ENCODE results near the gene AIF1L. TPM values are rescaled to one million over a fixed set of nuclear protein-coding genes. Genes with fewer than 3 reads are reported as not detected.

Gene AIF1L
- total and polyA plus RNA-seq, 5 donors from 2014 or later: 0.12 TPM; not detected in 4

DNA sequence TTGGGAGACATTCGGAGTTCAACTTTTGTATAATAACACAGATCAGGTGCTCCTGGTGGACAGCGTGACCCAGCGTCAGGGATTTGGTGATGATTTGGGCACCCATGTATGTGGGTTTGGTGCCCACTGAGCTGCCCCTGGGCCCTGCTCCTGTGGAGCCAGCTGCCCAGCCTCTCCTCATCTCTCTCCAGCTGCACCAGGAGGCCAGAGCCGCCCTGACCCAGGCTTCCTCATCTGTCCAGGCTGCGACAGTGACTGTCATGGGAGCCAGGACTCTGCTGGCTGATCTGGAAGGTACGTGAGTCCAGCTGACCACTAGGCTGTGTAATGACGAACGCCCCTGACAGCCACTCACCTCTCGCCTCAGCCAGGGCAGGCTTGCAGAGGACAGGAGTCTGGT lies 14.5 kb upstream of the AIF1L start:
- DNase-seq (no peak), ATAC-seq (ENCODE audit: low read depth in 2 of 2) (no peak)
- H3K4me3 ChIP-seq (ENCODE audit: low read depth, low read length): no peak overlapping the region
- Mint-ChIP-seq H3K27ac (no peak overlapping the region), H3K9me3 (no peaks in the 10 kb centered on the region), H3K27me3 (peaks cover 5% of the 10 kb centered on the region), H3K4me1 (no peaks in the 10 kb centered on the region), H3K4me3 (no peak overlapping the region), H3K36me3 (no peaks in the 10 kb centered on the region)
- no peaks in the 10 kb centered on the region for H3K4me1 ChIP-seq (ENCODE audit: control insufficient read depth, insufficient read depth, low read length, poor library complexity, severe bottlenecking)
- H3K27ac ChIP-seq (ENCODE audit: insufficient read depth, low read length, poor library complexity, severe bottlenecking): no peak overlapping the region
- H3K27me3 ChIP-seq (ENCODE audit: control insufficient read depth, insufficient read depth, low read length): no peaks in the 10 kb centered on the region
- H3K36me3 ChIP-seq (ENCODE audit: control insufficient read depth, insufficient read depth, low read length): no peaks in the 10 kb centered on the region
- no peaks in the 10 kb centered on the region for H3K9me3 ChIP-seq (ENCODE audit: control insufficient read depth in 2 of 2, low read length in 2 of 2)

DNA sequence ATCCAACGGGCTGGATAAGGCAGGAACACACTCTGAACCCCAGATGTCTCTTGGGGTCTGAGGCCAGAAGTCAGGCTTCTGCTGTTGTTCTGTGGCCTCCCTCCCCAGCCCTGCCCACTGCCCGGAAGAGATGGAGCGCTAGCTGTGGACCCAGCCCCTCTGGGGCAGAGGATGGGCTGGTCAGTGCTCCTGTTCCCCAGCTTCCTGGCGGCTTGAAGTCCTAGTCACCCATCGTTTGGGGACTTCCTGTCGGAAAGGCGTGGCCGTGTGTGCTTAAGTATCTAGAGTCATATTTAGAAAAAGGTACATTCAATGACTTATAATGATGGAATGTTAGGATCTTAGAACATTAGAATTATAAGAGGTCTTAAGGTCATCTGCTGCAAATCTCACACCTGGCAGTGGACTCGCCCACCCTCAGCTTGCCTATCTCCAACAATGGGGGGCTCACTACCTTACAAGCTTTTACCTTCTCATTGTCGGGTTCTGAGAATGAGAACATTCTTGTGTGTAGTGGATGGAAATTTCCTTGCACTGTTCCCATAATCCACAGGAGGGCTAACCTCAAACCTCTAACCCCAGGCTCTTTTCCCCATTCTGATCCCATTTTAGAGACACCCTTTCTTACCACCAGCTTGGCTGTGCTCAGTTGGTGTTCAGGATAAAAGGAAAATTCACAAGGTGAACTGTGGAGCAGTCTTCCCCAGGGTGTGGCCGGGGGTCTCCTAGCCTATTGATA lies 13.4 kb upstream of the AIF1L start:
- Histone ChIP-seq H3K4me1 (ENCODE audit: control insufficient read depth, insufficient read depth, low read length, poor library complexity, severe bottlenecking) (no peaks in the 10 kb centered on the region), H3K36me3 (ENCODE audit: control insufficient read depth, insufficient read depth, low read length) (no peaks in the 10 kb centered on the region), H3K9me3 (ENCODE audit: control insufficient read depth in 2 of 2, low read length in 2 of 2) (no peaks in the 10 kb centered on the region), H3K27ac (ENCODE audit: insufficient read depth, low read length, poor library complexity, severe bottlenecking) (no peak overlapping the region), H3K27me3 (ENCODE audit: control insufficient read depth, insufficient read depth, low read length) (no peaks in the 10 kb centered on the region), H3K4me3 (ENCODE audit: low read depth, low read length) (no peak overlapping the region)
- Mint-ChIP-seq H3K4me3 (no peak overlapping the region), H3K27me3 (peaks cover 5% of the 10 kb centered on the region), H3K36me3 (no peaks in the 10 kb centered on the region), H3K4me1 (no peaks in the 10 kb centered on the region), H3K27ac (no peak overlapping the region), H3K9me3 (no peaks in the 10 kb centered on the region)
- DNase-seq (no peak), ATAC-seq (ENCODE audit: low read depth in 2 of 2) (no peak)

DNA sequence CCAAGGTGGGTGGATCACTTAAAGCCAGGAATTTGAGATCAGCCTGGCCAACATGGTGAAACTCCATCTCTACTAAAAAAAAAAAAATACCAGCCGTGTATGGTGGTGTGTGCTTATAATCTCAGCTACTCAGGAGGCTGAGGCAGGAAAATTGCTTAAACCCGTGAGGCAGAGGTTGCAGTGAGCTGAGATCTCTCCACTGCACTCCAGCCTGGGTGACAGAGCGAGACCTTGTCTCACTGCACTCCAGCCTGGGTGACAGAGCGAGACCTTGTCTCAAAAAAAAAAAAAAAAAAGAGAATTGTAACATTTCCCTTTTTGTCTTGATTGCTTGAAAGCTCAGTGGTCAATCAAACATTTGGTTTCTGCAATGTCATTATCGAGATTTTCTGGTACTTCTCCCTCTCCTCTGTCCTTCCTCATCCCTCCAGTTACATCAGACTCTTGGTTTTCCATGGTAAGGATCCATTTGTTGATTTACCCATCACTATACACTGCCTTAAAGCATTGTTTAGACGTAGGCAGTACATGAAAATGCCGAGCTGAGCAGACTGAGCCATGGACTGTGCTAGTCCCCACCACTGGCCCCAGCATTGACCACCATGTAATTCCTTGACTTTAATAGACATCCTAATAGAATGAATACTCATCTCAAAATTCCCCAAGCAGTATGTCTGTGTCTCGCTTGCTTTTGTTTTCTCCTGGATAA lies 11.5 kb upstream of the AIF1L start:
- H3K27me3 Mint-ChIP-seq: peaks cover 11% of the 10 kb centered on the region
- H3K9me3 Mint-ChIP-seq: no peaks in the 10 kb centered on the region
- H3K4me3 Mint-ChIP-seq: no peak overlapping the region
- Histone ChIP-seq H3K27me3 (ENCODE audit: control insufficient read depth, insufficient read depth, low read length) (no peaks in the 10 kb centered on the region), H3K27ac (ENCODE audit: insufficient read depth, low read length, poor library complexity, severe bottlenecking) (no peak overlapping the region), H3K4me1 (ENCODE audit: control insufficient read depth, insufficient read depth, low read length, poor library complexity, severe bottlenecking) (no peaks in the 10 kb centered on the region), H3K36me3 (ENCODE audit: control insufficient read depth, insufficient read depth, low read length) (no peaks in the 10 kb centered on the region), H3K9me3 (ENCODE audit: control insufficient read depth in 2 of 2, low read length in 2 of 2) (no peaks in the 10 kb centered on the region), H3K4me3 (ENCODE audit: low read depth, low read length) (no peak overlapping the region)
- no peaks in the 10 kb centered on the region for H3K4me1 Mint-ChIP-seq
- DNase-seq: no peak
- ATAC-seq (ENCODE audit: low read depth in 2 of 2): no peak
- no peak overlapping the region for H3K27ac Mint-ChIP-seq
- no peaks in the 10 kb centered on the region for H3K36me3 Mint-ChIP-seq

DNA sequence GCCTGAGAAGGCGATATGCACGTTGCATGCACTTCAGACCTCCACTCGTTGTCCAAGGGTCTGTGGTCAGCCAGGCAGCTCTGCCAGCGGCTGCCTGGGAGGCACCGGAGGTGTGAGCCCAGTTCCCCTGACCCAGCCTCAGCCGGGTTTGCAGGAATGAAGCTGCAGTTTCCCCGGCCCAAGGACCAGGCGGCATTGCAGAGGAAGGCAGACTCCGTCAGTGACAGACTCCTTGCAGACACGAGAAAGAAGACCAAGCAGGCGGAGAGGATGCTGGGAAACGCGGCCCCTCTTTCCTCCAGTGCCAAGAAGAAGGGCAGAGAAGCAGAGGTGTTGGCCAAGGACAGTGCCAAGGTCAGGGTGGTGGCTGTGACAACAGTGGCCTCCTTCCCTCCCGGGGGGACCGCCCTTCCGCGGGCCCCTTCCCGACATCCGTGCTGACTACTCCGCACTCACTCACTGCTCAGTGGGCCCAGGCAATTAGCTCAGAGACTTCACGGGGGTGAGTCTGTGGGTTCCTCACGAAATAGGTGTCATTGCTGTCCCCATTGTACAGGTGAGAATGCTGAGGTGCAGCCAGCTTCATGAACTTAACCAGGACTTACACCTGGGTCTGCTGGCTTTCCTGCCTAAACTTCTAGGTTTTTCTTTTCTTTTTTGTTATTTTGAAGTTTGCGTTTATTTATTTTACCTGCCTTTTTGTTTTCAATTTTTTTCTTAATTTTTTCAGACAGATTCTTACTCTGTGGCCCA lies 10.8 kb upstream of the AIF1L start:
- H3K4me1 Mint-ChIP-seq: no peaks in the 10 kb centered on the region
- DNase-seq: no peak
- no peaks in the 10 kb centered on the region for H3K9me3 ChIP-seq (ENCODE audit: control insufficient read depth in 2 of 2, low read length in 2 of 2)

DNA sequence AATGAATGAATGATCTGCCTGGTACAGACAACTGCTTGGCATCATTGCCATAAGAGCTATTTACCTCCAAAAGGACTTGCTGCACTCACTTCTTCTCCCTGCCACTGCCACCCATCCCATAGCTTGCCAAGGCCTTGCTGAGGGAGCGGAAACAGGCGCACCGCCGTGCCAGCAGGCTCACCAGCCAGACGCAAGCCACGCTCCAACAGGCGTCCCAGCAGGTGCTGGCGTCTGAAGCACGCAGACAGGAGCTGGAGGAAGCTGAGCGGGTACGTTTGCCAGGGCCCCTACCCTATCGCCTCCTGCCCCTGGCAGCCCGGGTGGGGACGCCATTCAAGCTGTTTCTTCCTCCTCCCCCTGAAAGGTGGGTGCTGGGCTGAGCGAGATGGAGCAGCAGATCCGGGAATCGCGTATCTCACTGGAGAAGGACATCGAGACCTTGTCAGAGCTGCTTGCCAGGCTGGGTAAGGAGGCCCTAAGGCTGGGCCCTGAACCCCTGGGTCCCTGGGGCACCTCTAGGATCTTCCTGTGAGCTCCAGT lies 8.9 kb upstream of the AIF1L start:
- no peak overlapping the region for H3K4me3 Mint-ChIP-seq
- Histone ChIP-seq H3K27ac (ENCODE audit: insufficient read depth, low read length, poor library complexity, severe bottlenecking) (no peak overlapping the region), H3K4me1 (ENCODE audit: control insufficient read depth, insufficient read depth, low read length, poor library complexity, severe bottlenecking) (no peaks in the 10 kb centered on the region), H3K27me3 (ENCODE audit: control insufficient read depth, insufficient read depth, low read length) (no peaks in the 10 kb centered on the region), H3K36me3 (ENCODE audit: control insufficient read depth, insufficient read depth, low read length) (no peaks in the 10 kb centered on the region), H3K4me3 (ENCODE audit: low read depth, low read length) (no peak overlapping the region), H3K9me3 (ENCODE audit: control insufficient read depth in 2 of 2, low read length in 2 of 2) (no peaks in the 10 kb centered on the region)
- H3K9me3 Mint-ChIP-seq: no peaks in the 10 kb centered on the region
- ATAC-seq (ENCODE audit: low read depth in 2 of 2): no peak
- no peaks in the 10 kb centered on the region for H3K4me1 Mint-ChIP-seq
- H3K27me3 Mint-ChIP-seq: peaks cover 6% of the 10 kb centered on the region
- H3K36me3 Mint-ChIP-seq: no peaks in the 10 kb centered on the region
- no peak for DNase-seq
- H3K27ac Mint-ChIP-seq: no peak overlapping the region

More for the DNA sequence above, 10.8 kb upstream of the AIF1L start:
- no peak overlapping the region for H3K4me3 ChIP-seq (ENCODE audit: low read depth, low read length)
- no peak overlapping the region for H3K4me3 Mint-ChIP-seq
- peaks cover 11% of the 10 kb centered on the region for H3K27me3 Mint-ChIP-seq
- no peak overlapping the region for H3K27ac ChIP-seq (ENCODE audit: insufficient read depth, low read length, poor library complexity, severe bottlenecking)
- H3K36me3 Mint-ChIP-seq: no peaks in the 10 kb centered on the region
- H3K27me3 ChIP-seq (ENCODE audit: control insufficient read depth, insufficient read depth, low read length): no peaks in the 10 kb centered on the region
- no peak for ATAC-seq (ENCODE audit: low read depth in 2 of 2)
- no peak overlapping the region for H3K27ac Mint-ChIP-seq
- H3K4me1 ChIP-seq (ENCODE audit: control insufficient read depth, insufficient read depth, low read length, poor library complexity, severe bottlenecking): no peaks in the 10 kb centered on the region
- no peaks in the 10 kb centered on the region for H3K9me3 Mint-ChIP-seq
- H3K36me3 ChIP-seq (ENCODE audit: control insufficient read depth, insufficient read depth, low read length): no peaks in the 10 kb centered on the region

DNA sequence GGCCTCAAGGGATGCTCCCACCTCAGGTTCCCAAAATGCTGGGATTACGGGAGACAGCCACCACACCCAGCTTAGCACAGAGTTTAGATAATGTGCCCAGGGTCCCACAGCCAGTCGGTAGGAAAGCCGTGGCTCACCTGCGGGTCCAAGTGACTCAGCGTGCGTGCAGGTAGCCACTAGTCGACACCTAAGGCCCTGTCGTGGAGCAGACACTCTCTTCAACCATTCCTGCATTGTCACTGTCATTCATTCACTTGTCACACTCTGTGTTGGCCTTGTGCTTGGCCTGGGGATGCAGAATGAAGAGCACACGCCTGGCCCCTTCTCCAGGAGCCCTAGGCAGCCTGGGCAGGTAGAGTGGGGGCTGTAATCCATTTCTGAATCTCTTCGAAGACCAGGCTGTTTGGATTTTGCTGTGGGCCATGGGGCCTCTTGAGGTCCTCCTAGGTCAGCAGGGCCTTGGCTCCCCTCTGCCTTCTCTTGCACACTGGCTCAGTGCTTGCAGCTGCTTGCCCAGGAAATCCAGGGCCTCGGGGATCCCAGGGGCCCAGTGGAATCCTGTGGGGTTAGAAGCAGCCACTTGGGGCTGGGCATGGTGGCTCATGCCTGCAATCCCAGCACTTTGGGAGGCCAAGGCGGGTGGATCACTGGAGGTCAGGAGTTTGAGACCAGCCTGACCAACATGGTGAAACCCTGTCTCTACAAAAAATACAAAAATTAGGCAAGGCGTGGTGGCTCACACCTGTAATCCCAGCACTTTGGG lies 6.1 kb upstream of the AIF1L start:
- peaks cover 8% of the 10 kb centered on the region for H3K27me3 ChIP-seq (ENCODE audit: control insufficient read depth, insufficient read depth, low read length)
- DNase-seq (no peak), ATAC-seq (ENCODE audit: low read depth in 2 of 2) (no peak)
- peak overlapping the region in 1 of 4 donors; percentile 38 for H3K4me3 Mint-ChIP-seq
- no peaks in the 10 kb centered on the region for H3K36me3 Mint-ChIP-seq
- no peaks in the 10 kb centered on the region for H3K9me3 ChIP-seq (ENCODE audit: control insufficient read depth in 2 of 2, low read length in 2 of 2)
- peaks cover 0 to 3% (median 0%) of the 10 kb centered on the region in 4 donors for H3K4me1 Mint-ChIP-seq
- no peak overlapping the region for H3K27ac ChIP-seq (ENCODE audit: insufficient read depth, low read length, poor library complexity, severe bottlenecking)
- H3K9me3 Mint-ChIP-seq: no peaks in the 10 kb centered on the region
- H3K4me3 ChIP-seq (ENCODE audit: low read depth, low read length): no peak overlapping the region
- H3K4me1 ChIP-seq (ENCODE audit: control insufficient read depth, insufficient read depth, low read length, poor library complexity, severe bottlenecking): no peaks in the 10 kb centered on the region
- H3K27ac Mint-ChIP-seq: no peak overlapping the region
- peaks cover 21% of the 10 kb centered on the region for H3K27me3 Mint-ChIP-seq
- no peaks in the 10 kb centered on the region for H3K36me3 ChIP-seq (ENCODE audit: control insufficient read depth, insufficient read depth, low read length)

DNA sequence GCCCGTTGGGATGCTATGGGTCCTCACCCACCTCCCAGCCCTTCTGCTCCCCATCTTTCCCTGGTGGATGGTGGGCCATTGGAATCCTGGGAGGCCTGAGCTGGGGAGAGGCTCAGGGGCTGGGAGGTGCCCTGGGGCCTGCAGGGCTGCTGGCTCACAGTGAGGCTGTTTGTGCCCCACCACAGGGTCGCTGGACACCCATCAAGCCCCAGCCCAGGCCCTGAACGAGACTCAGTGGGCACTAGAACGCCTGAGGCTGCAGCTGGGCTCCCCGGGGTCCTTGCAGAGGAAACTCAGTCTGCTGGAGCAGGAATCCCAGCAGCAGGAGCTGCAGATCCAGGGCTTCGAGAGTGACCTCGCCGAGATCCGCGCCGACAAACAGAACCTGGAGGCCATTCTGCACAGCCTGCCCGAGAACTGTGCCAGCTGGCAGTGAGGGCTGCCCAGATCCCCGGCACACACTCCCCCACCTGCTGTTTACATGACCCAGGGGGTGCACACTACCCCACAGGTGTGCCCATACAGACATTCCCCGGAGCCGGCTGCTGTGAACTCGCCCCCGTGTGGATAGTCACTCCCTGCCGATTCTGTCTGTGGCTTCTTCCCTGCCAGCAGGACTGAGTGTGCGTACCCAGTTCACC lies 4.9 kb upstream of the AIF1L start:
- H3K27me3 ChIP-seq (ENCODE audit: control insufficient read depth, insufficient read depth, low read length): peaks cover 11% of the 10 kb centered on the region
- no peaks in the 10 kb centered on the region for H3K9me3 Mint-ChIP-seq
- no peak overlapping the region for H3K4me3 Mint-ChIP-seq
- H3K4me1 ChIP-seq (ENCODE audit: control insufficient read depth, insufficient read depth, low read length, poor library complexity, severe bottlenecking): peaks cover 5% of the 10 kb centered on the region
- DNase-seq (no peak), ATAC-seq (ENCODE audit: low read depth in 2 of 2) (no peak)
- H3K27ac ChIP-seq (ENCODE audit: insufficient read depth, low read length, poor library complexity, severe bottlenecking): no peak overlapping the region
- H3K27ac Mint-ChIP-seq: no peak overlapping the region
- no peak overlapping the region for H3K4me3 ChIP-seq (ENCODE audit: low read depth, low read length)
- H3K4me1 Mint-ChIP-seq: peaks cover 0 to 7% (median 3%) of the 10 kb centered on the region in 4 donors
- no peaks in the 10 kb centered on the region for H3K36me3 ChIP-seq (ENCODE audit: control insufficient read depth, insufficient read depth, low read length)
- H3K36me3 Mint-ChIP-seq: no peaks in the 10 kb centered on the region
- H3K9me3 ChIP-seq (ENCODE audit: control insufficient read depth in 2 of 2, low read length in 2 of 2): no peaks in the 10 kb centered on the region
- H3K27me3 Mint-ChIP-seq: peaks cover 30% of the 10 kb centered on the region
